ENCODE results near the gene TTC13.
A peak's percentile ranks its signal among the peaks of the same experiment; 100 is the strongest.

Gene TTC13

DNA sequence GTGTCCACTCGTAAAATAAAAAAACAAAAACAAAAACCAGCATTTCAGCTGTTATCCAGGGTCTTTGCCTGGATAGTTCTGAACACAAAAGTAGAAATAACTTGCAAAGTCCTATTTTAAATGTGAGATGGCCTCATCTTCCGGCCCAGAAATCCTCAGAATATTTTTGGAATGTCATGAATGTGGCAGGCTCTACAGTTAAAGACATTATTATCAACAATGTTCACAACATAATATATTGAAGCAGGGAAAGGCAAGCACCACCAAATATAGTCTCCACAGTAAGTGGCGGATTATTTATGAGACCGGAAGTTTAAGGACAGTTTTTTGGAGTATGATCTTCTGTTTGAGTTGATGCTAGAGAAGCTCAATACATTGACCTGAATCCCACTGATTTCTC is 109.2 kb downstream of the TTC13 start:
- DNase-seq (ENCODE audit: low read depth in 2 of 2), result no peak

DNA sequence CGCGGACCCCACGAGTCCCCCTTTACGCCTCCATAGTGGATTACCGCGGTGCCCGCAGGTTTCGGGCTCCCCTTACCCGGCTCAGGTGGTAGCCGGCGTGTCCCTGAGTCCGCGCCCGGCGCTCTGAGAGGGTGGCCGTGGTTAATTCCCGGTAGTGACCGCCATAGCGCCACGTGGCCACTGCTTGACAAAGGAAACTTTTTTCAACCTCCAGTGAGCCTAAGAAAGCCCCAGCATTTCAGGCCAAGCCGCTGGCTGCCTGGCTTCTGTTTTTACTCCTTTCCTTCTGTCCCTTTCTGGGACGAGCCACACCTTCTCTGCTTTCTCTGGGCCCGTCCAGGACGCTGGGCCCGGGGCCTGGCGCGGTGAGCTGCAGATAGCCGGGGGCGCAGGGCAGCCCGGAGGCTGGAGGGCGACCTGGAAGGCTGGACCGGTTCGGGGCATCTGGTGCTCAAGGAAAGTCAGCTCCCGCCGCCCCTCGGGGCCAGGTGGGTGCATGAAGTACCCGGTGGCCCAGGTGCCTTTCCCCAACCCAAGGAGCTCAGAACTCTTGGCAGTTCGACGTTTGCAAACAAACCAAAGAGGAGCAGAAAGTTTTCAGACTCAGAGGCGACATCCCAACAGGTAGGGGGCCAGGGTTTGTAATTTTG is 109.8 kb downstream of the TTC13 start:
- DNase-seq (ENCODE audit: low read depth in 2 of 2), result peak in 1 of 2 donors; percentile 16

DNA sequence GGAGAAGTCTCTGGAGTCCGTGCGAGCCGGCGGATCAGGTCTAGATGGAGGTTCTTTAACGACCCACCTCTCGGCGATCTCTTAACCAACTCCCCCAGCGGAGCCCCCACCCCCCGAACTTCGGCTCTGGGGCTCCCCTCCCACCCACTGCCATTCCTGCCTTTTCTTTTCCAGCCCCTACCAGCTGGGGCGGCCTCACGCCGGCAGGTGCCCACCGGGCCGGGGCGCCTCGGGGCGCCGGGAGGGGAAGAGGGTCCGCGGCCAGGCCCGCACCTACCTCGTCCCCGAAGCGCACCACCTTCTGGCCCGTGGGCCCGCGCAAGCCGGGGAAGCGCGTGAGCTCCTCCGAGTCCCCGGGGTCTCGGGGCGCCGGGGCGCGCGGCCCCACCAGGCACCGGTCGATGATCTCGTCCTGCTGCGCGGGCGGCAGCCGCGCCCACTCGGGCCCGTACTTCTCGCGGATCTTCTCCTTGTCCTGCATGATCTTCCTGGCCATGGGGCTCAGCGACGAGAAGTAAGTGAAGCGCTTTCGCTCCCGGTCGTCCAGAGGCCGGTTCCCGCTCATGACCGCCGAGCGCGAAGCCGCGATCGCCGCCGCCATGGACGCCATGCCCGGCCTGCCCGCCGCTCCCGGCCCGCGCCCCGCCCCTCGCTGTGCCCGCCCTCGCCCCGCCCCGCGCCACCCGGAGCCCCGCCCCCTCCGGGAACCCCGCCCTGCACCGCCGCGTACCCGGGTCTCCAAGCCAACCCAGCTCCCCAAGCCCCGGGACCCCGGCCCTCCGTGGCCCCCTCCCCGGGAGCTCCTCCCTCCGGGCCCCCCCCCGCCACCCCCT is 110.5 kb downstream of the TTC13 start, which contains the start of gene C1orf198:
TSS of gene C1orf198 (minus strand) at position 619 of the 833 bp plus-strand sequence. CDS start at position 610, 9 bp downstream.
- DNase-seq (ENCODE audit: low read depth in 2 of 2), result peak; percentile 44 to 53

DNA sequence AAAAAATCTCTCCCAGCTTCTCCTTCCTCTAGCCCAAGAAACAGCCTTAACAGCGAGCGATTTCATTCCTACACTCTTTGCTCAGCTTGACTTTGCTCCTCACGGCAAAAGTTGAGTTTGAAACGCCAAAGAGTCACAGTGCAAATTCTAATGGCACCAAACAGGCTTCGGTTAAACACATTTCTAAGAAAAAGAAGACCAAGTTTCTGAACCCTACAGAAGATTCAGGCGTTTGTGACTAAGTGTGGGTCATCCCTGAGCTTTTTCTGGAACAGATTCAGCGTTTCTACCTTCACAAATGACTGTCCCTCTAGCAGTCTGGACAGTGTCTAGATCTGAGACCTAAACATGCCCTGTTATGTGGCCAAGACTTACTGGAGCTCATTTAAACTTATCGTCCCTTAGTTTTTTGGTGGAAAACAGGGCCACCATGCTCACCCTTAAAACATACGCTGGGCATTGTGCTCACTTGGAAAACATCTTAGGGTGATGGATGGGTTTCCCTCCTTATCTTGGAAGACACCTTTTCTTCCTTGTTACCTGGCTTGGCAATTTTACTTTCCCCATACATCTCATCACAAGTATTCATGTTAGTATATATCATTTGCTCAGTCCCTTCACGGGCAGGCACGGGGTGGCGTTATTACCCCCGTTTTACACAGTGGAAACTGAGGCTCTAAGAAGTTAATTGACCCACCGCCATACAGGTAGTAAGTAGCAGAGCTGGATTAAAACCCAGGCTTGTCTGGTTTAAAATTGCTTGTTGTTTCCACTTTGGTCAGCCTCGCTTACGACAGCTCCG is 111.4 kb downstream of the TTC13 start:
- DNase-seq (ENCODE audit: low read depth in 2 of 2), result no peak

DNA sequence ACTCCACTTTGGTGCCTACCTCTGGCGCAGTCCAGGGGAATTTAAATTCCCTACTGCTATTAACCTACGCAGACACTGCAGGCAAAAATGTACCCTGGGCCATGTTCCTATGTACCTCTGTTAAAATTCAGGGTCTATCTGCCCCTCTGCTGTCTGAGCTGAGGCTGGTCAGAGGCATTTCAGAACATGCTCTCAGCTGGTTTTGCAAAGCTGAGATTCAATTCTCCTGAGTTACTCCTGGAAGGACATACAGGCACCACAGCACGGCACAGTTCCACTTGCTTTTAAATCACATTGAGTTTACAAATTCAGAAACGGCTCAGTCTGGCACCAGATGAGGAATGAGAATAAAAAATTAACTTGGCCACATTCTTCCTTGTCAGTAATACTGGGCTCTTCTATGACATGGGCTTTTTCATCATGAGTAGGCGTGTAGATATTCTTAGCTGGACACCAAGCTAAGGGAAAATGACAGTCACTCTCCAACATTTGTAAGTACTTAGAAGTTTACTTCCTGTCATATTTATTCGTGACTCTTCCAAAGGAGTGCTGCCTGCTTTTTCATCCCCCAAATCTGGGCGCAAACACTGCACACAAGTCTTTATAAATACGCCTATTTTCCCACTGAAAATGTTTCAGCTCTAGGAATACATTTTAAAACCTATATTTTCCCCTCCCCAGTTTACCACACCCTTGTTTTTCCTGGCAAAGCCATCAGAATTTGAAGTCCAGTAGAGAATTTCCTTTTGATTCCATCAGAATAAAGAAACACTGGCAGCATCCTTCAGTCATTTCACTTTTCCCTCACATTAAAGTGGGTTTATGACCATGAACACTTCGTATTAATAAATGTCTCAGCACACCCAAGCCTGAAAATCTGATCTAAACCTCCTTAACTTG is 112.2 kb downstream of the TTC13 start:
- no peak for DNase-seq (ENCODE audit: low read depth in 2 of 2)

DNA sequence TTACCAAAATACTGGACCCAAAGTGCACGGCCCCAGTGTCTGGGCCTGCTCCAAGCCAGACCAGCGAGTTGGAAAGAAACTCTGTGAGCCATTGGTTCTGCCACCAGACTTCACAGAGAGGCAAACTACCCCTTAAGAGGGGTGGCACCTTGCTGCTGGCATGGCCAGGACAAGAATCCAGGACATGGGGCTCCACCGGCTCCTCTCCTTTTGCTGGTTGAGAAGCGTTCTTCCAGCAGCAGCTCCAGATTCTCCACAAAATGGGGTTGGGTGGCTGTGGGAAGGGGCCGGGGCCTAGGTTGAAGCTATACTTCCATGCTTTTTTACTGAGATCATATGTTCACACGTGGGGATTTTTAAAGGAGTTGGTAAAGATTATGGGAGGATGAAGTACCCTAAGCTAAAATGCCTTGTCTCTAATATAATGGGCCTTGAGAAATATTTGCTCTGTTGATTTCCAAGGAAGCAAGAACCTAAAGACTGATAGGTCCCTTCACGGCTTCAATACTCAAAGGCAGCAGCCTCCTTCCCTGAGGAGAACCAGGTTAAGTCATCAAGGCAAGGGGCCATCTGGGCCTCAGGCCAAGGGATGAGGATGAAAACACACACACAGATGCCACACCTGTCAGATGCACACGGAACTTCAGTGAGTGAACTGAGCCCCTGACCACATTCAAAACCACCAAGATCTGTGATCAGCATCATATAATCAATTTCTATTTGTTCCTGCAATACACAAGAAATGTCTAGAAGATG is 113.4 kb downstream of the TTC13 start:
- DNase-seq (ENCODE audit: low read depth in 2 of 2), result no peak

DNA sequence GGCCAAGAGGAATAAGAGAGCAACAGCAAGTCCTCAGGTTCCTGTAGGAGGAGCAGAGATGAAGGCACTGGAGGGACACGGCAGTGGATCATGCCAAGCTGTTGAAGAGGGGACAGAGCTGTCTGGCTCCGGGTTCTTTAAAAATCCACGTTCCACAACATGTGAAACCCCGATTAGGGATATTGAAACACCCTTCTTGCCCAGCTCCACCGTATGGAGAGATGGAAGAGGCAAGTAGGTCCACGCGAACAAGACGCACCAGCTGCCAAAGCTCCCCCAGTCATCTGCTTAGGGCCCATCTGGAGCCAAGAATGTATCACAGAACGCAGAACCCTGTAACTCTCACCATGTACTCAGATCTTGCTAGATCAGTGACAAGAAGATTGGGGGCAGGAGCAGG is 114.2 kb downstream of the TTC13 start:
- DNase-seq (ENCODE audit: low read depth in 2 of 2), result no peak

DNA sequence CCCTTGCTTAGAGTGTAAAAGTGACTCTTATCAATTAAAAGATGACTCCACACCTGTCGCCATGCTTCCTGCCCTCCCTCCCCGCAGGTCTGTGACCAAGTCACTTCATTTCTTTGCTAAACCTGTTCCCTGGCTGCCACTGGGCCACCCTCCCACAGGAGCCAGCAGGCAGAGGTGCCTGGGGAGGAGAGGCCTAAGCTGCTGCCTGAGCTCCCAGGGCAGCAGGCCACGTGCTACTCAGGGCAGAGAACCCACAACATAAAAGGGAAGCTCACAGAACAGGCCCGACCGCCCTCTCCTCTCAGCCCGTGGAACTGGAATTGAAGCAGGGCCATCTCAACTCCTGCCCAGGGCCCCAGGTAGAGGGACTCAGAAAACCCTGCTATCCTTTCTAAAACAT is 115.2 kb downstream of the TTC13 start:
- DNase-seq (ENCODE audit: low read depth in 2 of 2), result no peak

DNA sequence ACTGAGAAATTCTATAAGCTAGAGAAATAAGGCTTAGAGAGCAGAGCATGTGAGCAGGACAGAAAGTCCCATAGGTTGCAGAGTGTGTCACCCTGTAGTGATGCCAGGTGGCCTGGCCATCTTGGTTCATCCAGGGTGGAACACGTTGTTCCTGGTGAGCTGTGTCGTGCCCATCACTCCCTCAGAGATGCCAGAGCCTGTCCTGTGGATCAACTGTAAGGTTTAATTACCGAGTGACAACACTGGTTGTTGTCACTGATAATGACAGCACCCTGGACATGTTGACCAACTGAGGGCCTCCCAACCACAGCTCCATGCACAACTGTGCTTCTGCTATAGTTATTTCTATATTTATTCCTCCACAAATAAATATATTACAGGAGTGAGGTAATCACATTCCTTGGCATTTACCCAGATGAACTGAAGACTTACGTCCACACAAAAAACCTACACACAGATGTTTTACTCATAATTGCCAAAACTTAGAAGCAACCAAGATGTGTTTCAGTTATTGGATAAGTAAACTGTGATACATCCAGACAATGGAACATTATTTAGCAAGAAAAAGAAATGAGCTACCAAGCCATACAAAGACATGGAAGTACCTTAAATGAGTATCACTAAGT is 116.6 kb downstream of the TTC13 start:
- no peak for DNase-seq (ENCODE audit: low read depth in 2 of 2)

DNA sequence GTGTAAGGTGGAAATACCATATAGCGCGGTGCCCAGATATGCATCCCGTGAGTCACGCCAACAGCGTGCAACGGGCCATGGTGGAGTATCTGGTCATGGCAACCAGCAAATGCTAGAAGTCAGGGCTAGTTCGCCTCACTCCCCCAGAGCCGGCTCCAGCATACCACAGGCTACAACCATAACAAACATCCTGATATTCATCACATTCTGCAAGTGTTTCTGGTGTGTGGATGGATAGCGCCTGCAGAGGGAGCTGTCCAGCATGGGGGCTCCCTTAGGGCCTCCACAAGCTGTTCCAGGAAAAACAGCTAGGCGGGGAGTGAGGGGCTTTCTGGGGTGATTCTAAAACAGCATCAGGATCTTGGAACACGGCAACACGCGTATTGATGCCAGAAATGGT is 117.2 kb downstream of the TTC13 start:
- no peak for DNase-seq (ENCODE audit: low read depth in 2 of 2)

DNA sequence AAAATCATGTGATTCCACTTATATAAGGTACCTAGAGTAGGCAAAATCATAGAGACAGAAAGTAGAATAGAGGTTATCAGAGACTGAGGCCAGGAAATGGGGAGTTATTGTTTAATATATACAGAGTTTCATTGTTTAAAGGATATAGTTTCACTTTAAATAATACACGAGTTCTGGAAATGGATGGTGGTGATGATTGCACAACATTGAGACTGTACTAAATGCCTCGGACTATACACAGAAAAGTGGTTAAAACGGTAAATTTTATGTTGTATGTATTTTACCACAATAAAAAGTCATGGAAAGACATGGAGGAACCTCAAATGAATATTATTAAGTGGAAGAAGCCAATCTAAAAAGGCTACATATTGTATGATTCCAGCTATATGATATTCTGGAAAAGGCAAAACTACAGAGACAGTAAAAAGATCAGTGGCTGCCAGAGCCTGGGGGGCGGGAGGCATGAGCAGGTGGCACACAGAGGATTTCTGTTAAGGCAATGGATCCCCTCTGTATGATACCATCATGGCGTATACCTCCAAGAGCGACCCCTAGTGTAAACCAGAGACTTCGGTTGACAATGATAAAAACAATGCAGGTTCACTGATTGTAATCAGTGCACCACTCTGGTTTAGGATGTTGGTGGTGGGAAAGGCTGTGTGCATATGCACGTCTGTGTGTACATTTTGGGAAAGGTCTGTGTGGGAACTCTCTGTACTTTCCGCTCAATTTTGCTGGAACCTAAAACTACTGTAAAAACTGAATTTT is 117.9 kb downstream of the TTC13 start:
- DNase-seq (ENCODE audit: low read depth in 2 of 2), result no peak

DNA sequence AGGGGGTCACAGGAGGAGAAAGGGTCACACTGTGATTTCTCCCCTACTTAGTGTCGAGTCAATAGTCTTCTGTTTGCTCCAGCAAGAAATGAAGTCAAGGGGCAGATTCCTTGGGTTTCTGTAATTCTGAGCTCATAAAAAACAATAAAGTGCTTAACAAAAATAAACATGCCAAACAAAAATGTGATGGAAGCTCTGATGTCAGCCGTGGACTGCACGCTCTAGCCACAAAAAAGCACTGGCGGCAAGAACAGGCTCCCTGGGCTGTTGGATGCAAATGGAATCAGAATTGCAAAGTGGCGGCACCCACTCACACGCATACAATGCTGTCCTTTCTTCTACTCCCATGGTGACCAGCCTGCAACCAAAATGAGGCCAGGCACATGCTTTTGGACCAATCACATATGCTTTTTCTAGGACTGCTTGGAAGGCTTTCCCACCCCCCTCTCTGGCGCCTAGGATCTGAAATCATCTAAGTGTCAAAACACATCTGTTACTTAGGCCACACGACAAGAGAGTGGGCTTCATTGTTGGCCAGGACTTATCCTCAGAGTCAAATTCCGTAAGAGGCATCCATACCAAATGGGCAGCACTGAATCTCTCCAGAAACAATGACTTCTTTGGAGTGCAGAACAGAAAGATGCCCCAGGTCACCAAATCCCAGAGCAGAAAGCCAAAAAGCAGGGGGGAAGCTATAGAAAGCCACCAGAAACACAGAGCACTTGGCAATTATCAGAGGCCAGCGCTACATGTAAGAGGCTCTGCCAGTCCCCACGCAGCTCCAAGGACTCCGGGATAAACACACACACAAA is 119.5 kb downstream of the TTC13 start:
- no peak for DNase-seq (ENCODE audit: low read depth in 2 of 2)

DNA sequence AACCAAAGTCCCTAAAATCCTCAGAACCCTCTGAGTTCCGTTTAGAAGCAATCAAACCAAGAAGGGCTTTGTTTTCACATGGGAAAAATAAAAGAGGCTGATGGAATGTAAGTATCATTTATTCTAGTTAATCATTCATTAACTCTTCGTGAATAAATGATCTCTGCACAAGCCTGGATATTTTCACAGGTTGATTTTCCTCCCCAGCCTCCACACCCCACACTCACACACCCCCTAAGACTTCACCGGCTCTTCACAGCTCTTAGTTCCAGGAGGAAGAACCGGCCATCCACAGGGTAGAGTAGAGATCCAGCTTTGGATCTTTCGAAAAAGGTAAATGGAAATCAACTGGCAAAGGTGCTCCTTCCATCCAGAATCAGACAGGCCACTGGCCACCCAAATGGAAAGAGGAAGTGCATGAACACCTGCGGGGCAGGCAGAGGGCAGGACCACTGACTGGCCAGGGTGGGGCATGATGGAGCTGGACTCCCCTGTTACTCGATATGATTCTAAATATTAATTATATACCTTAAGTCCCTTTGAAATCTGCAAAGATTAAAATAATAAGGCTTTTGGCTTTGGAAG is 120.3 kb downstream of the TTC13 start:
- DNase-seq (ENCODE audit: low read depth in 2 of 2), result no peak

DNA sequence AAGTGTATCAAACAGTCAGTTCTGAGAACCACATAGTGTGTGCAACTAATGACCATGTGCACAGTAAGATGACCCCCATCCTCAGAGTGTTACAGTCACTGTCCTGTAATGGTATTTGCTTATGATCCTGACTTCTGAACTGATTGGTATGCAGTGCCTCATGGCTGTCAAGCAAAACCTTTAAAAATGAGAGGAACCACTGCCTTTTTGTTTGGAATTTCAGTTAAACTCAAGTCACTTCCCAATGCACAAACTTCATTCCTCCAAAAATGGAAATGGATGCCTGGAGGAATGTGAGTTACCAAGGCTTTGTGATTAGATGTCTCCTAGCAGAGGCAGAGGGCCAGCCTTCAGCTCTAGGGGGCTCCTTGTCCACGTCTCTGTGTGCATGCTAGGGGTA is 120.8 kb downstream of the TTC13 start:
- DNase-seq (ENCODE audit: low read depth in 2 of 2), result no peak

DNA sequence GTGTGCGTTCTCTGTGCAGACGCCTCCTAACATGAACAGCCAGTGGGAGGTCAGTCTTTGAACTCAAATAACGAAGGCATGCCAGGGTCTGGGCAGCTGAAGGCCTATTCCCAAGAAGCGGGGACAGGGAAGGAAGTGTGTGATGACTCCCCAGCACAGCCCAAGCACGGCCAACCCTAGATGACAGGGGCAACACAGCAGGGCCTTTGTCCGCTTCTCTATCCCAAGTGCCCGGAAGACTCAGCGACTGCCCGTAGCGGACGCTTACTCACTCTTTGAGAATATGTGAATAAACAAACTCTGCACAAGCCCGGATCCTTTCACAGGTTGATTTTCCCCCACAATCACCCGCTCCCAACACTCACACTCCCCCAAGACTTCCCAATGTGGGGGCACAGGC is 121.6 kb downstream of the TTC13 start:
- no peak for DNase-seq (ENCODE audit: low read depth in 2 of 2)

All from stimulated activated CD8-positive, alpha-beta memory T cell treated with anti-CD3 and anti-CD28 coated beads, Interleukin-15, amount 100 ng/mL, for 48 hours (primary cell).